Measurements from ENCODE around the gene MVK.

The MVK gene

GRCh38 chr12:109612003-109612402, 38.4 kb downstream of the MVK start:
- DNase-seq, result no peak

GRCh38 chr12:109612975-109613502, 39.4 kb downstream of the MVK start:
- DNase-seq, result no peak

GRCh38 chr12:109613649-109614455, 40.3 kb downstream of the MVK start:
- DNase-seq, result no peak

GRCh38 chr12:109615556-109616229, 42.1 kb downstream of the MVK start:
- no peak for DNase-seq

DNA sequence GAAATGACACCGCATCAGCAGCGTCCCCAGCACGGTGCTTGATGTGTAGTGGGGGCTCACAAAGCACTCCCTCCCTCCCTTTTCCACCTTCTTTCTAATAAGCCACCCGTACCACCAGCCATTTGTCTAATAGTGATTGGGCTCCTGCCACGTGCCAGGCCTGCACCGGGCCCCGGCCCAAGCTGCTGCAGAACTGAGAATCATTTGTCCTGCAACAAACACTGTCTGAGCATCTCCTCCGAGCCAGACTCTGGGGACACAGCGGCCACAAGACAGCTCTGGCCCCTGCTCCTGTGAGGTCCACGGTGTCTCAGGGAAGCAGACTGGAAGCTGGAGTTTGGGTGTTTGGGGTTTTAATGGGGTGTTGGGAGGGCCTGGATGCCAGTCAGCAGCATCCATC, 43.9 kb downstream of the MVK start:
- no peak for DNase-seq

DNA sequence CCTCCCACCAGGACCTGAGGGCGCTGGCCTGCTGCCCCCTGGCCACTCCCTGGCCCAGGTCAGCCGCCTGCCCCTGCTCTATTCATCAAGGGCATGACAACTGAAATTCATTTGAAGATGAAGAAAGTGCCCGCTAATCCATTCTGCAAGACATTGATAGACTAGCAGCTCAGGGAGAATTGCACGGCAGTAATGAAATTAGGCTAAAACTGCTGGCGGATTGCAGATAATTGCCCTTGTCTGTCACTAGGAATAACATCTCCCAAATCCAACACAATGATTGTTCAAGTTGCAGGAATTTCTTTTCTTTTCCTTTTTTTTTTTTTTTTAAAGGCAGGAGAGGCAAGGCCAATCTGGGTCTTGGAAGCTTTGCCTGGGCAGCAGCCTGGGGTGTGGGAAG, 44.5 kb downstream of the MVK start:
- no peak for DNase-seq

- DNase-seq, result no peak
Observed at GRCh38 chr12:109619002-109619604, 45.5 kb downstream of the MVK start.

DNA sequence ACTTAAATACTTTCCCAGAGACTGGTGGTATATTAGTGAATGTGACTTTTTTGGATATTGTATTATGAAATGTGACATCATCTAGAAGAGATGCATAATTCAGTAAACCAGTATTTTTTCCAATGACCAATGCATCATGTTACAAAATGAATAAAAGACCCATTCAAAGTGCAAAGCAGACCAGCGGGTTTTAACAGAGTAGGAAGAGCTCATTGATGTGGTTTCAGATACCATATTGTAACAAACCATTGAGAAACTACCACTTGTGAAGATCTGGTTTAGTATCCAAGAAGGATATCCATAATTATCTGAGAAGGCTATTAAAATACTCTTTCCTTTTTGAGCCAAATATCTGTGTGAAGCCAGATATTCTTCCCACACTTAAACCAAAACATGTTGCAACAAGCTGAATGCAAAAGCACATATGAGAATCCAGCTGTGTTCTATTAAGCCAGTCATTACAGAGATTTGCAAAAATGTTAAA, 47.7 kb downstream of the MVK start:
- DNase-seq, result no peak

DNA sequence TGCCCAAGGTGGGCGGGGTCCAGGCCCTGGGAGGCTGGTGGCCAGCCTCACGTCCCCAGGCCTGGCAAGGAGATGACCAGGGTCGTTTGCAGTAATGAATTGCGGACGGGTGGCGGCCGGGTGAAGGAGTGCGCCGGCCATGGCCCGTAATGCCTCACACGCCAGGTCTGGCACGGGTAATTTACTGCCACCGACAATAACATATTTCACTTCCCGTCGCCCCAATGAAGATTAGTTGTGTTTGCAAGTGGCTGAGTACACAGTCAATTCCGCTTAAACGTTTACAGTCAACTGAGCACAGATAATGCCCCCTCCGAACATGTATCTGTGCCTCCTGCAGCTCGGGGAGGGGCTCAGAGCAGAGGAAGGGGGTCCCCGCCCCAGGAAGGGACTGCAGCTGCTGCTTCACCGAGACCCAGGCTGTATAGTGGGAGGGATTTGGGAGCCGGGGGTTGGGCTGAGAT, 48.3 kb downstream of the MVK start:
- DNase-seq, result no peak

DNA sequence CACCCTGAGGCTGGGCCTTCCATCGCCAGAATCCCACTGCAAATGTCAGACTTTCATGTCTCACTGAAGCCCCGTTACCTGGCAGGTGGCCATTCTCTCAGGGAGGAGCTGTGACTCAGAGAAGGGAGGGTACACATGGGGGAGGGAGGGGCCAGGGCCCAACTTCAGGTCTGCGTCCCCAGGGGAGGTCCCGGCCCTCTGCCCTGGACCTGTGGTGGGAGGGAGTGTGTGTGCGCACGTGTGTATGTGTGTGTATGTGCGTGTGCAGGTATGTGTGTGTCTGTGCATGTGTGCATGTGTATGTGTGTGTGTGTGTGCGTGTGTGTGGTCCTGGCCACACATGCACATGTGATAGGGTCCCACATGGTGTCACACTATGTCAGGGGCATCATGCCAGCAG, 50.9 kb downstream of the MVK start:
- no peak for DNase-seq

GRCh38 chr12:109625131-109625559, 51.6 kb downstream of the MVK start:
- DNase-seq, result no peak

DNA sequence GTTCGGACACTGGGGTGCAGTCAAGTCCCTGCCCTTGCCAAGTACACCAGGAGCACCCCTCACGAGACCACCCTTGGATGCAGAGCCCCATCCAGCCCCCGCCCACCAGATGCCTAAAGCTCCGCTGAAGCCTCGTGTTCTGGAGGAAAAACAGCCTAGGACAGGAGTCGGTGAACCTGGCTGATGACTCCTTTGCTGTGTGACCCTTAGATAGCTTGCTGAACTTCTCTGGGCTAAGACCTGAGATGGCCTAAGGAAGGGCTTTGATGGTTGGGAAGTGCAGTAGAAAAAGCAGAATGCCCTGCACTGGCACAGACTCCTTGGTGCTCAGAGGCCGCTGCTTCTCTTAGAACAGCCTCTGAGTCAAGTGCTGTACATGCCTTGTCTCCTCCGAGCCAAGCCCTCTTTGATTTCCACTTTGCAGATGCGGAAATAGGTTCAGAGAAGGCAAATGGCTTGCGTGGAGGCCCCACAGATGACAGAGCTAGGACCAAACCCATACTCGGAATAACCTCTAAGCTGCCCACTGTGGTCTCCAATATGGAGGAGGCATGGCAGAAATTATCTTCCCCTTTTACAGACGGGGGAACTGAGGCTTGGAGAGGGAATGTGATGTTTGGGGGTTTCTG, 52.3 kb downstream of the MVK start:
- DNase-seq, result no peak

GRCh38 chr12:109626378-109627115, 53.0 kb downstream of the MVK start:
- DNase-seq, result no peak

DNA sequence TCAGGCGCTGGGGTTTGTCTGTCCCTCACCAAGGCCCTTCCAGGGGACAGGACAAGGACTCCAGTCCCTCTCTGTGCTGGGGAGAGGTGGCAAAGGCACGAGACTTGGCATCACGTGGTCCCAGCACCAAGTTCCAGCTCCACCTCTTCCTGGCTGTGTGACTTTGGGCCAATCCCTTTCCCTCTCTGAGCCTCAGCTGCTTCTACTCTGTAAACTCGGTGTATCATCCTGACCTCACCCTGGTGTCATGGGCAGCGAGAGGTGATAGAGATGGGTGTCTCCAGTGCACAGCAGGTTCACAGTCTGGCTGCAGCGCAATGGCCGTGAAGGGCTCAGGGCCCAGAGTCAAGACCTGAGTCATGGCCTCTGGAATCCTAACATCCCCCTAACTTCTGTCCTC, 54.0 kb downstream of the MVK start:
- no peak for DNase-seq

DNA sequence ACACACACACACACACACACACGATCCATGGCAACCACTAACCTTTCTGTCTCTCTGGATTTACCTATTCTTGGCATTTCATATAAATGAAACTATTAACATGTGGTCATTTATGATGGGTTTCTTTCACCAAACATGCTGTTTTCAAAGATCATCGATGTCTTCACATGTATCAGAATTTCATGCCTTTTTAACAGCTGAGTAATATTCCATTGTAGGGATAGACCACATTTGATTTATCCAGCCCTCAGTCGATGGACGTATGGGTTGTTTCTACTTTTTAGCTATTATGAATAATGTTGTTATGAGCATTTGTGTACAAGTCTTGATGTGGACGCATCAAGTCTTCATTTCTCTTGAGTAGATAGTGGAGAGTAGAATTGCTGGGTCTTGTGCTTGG, 56.5 kb downstream of the MVK start:
- DNase-seq, result no peak

- DNase-seq, result no peak
Observed at GRCh38 chr12:109630815-109631214, 57.2 kb downstream of the MVK start.

GRCh38 chr12:109631302-109631701, 57.7 kb downstream of the MVK start:
- no peak for DNase-seq

- DNase-seq, result no peak
Observed at GRCh38 chr12:109631751-109632150, 58.2 kb downstream of the MVK start.

- no peak for DNase-seq
Observed at GRCh38 chr12:109632342-109632741, 58.7 kb downstream of the MVK start.

GRCh38 chr12:109635717-109636116, 62.1 kb downstream of the MVK start:
- DNase-seq, result no peak

- DNase-seq, result no peak
Observed at GRCh38 chr12:109637348-109637747, 63.8 kb downstream of the MVK start.

GRCh38 chr12:109637996-109638395, 64.4 kb downstream of the MVK start:
- no peak for DNase-seq
